GM12878 (cell line): ENCODE data around the gene MBIP. TPM values are rescaled to one million over a fixed set of nuclear protein-coding genes. Genes with fewer than 3 reads are reported as not detected.

Source experiments
- ATAC-seq: fragments of 200-7000 bp; cut with Tn5 transposase; 3 replicates; pipeline ENCODE4 v1.9.1; 2020; ENCODE audit warnings: mild to moderate bottlenecking, moderate library complexity
- BruUV-seq: library from RNA; stranded (reverse); fragments of 400-500 nt; replicated peaks from 2 replicates; lab custom pipeline; 2021; lab: Mats Ljungman, UMichigan
- CTCF ChIA-PET: fragments of 300-600 bp; sonication (Branson Sonifier 250); formaldehyde crosslinking; extraction: SDS; loops from one replicate; lab custom pipeline; 2021; ENCODE audit warnings: inconsistent platforms; lab: Yijun Ruan, JAX
- POLR2A ChIA-PET: fragments of 350-600 bp; formaldehyde crosslinking; extraction: SDS; loops from one replicate; lab custom pipeline; 2021; ENCODE audit warnings: inconsistent platforms; lab: Charles Lee
- RAD21 ChIA-PET: fragments of 300-600 bp; sonication (Branson Sonifier 250); formaldehyde crosslinking; loops from one replicate; lab custom pipeline; 2023; ENCODE audit warnings: antibody characterized with exemption; ENCODE audit not compliant: unreplicated experiment; lab: Charles Lee
- SMC1A ChIA-PET: fragments of 300-600 bp; sonication (Branson Sonifier 250); formaldehyde crosslinking; loops from one replicate; lab custom pipeline; 2023; ENCODE audit not compliant: unreplicated experiment, uncharacterized antibody; lab: Charles Lee
- DNase-seq: peaks from one replicate; pipeline ENCODE4 v3.0.0-alpha.2; 2011; ENCODE audit warnings: low read depth, low spot score
- FAIRE-seq: peaks from 3 replicates; lab custom pipeline; 2011; peaks lifted over from hg19 to GRCh38; lab: Jason Lieb, UNC
- H2AFZ ChIP-seq: 2 replicates; pipeline ENCODE4 v1.6.0; 2011; ENCODE audit warnings: low read depth, low read length, control low read depth; ENCODE audit not compliant: control insufficient read depth
- H3K27ac ChIP-seq: 2 replicates; pipeline ENCODE4 v1.5.1; 2011; ENCODE audit warnings: control low read depth; ENCODE audit not compliant: control insufficient read depth, insufficient read depth
- H3K27me3 ChIP-seq, 2 experiments: replicated peaks in 1 of 2; 2 replicates each; pipeline versions ENCODE4 v1.6.0 to v1.6.1; 2011; ENCODE audit warnings: low read length in 1 of 2; ENCODE audit not compliant: control insufficient read depth in 2 of 2, insufficient read depth in 2 of 2
- H3K36me3 ChIP-seq, 2 experiments: 2 replicates each; pipeline ENCODE4 v1.5.1; 2011; ENCODE audit warnings: low read length in 1 of 2; ENCODE audit not compliant: control insufficient read depth in 2 of 2, insufficient read depth in 2 of 2
- H3K4me1 ChIP-seq: 2 replicates; pipeline ENCODE4 v1.6.1; 2011; ENCODE audit warnings: mild to moderate bottlenecking, low read length, moderate library complexity, mixed read lengths; ENCODE audit not compliant: control insufficient read depth, insufficient read depth
- H3K4me2 ChIP-seq: 2 replicates; pipeline ENCODE4 v1.6.0; 2011; ENCODE audit warnings: control low read depth; ENCODE audit not compliant: control insufficient read depth, insufficient read depth
- H3K4me3 ChIP-seq: fragments of 200-600 bp; sonication (generic); 2 replicates; pipeline ENCODE4 v1.5.1; 2016
- H3K79me2 ChIP-seq: 2 replicates; pipeline ENCODE4 v1.6.0; 2011; ENCODE audit warnings: low read length; ENCODE audit not compliant: control insufficient read depth, insufficient read depth
- H3K9ac ChIP-seq: 2 replicates; pipeline ENCODE4 v1.8.0; 2011; ENCODE audit warnings: low read length, control low read depth, mixed read lengths; ENCODE audit not compliant: control insufficient read depth, insufficient read depth
- H3K9me3 ChIP-seq: replicated peaks from 3 replicates; pipeline ENCODE4 v1.5.1; 2011; ENCODE audit warnings: mild to moderate bottlenecking, low read length; ENCODE audit not compliant: control insufficient read depth, insufficient read depth
- H4K20me1 ChIP-seq: 2 replicates; pipeline ENCODE4 v1.6.0; 2011; ENCODE audit not compliant: control insufficient read depth, insufficient read depth
- BCL11A ChIP-seq: IDR thresholded peaks from 2 replicates; pipeline ENCODE4 v1.6.1; 2011; ENCODE audit warnings: low read depth, low read length
- CREB1 ChIP-seq: IDR thresholded peaks from 2 replicates; pipeline ENCODE4 v1.6.1; 2012; ENCODE audit warnings: low read depth, mild to moderate bottlenecking, inconsistent platforms
- DPF2 ChIP-seq: fragments of 450-650 bp; IDR thresholded peaks from 2 replicates; pipeline ENCODE4 v1.6.1; 2017; ENCODE audit warnings: mild to moderate bottlenecking
- EED ChIP-seq: sonication (generic); IDR thresholded peaks from 2 replicates; pipeline ENCODE4 v1.6.1; 2016; ENCODE audit warnings: antibody characterized with exemption, low read depth
- IKZF2 ChIP-seq, 2 experiments: fragments of 450-650 bp; IDR thresholded peaks; 2 replicates each; pipeline ENCODE4 v1.6.1; 2017; ENCODE audit warnings: mild to moderate bottlenecking in 2 of 2, moderate library complexity in 2 of 2
- IRF5 ChIP-seq: fragments of 450-650 bp; IDR thresholded peaks from 2 replicates; pipeline ENCODE4 v1.6.1; 2017; ENCODE audit warnings: borderline replicate concordance
- MXI1 ChIP-seq: fragments of 150-350 bp; IDR thresholded peaks from 2 replicates; pipeline ENCODE4 v1.6.1; 2011; ENCODE audit warnings: low read depth, mild to moderate bottlenecking, inconsistent platforms, low read length, improper control_type of control experiment
- PBX3 ChIP-seq: IDR thresholded peaks from 2 replicates; pipeline ENCODE4 v1.6.1; 2011; ENCODE audit warnings: mild to moderate bottlenecking, low read depth, low read length, moderate library complexity; ENCODE audit not compliant: insufficient replicate concordance
- PML ChIP-seq: IDR thresholded peaks from 2 replicates; pipeline ENCODE4 v1.6.1; 2012; ENCODE audit warnings: low read length, inconsistent platforms
- PRDM15 ChIP-seq: fragments of 450-650 bp; formaldehyde crosslinking; IDR thresholded peaks from 2 replicates; pipeline ENCODE4 v1.4.0; 2020; ENCODE audit warnings: mild to moderate bottlenecking, moderate library complexity
- RAD51 ChIP-seq: fragments of 450-650 bp; IDR thresholded peaks from 2 replicates; pipeline ENCODE4 v1.6.1; 2016; ENCODE audit warnings: moderate library complexity, mild to moderate bottlenecking, inconsistent platforms
- RUNX3 ChIP-seq: IDR thresholded peaks from 2 replicates; pipeline ENCODE4 v1.6.1; 2012; ENCODE audit warnings: low read length, inconsistent platforms
- SREBF2 ChIP-seq: IDR thresholded peaks from 2 replicates; pipeline ENCODE4 v1.6.1; 2012; ENCODE audit warnings: mild to moderate bottlenecking, low read length
- TAF1 ChIP-seq: IDR thresholded peaks from 2 replicates; pipeline ENCODE4 v1.6.1; 2011; ENCODE audit warnings: mild to moderate bottlenecking, low read depth, low read length, borderline replicate concordance
- WRNIP1 ChIP-seq: IDR thresholded peaks from 2 replicates; pipeline ENCODE4 v1.6.1; 2011; ENCODE audit warnings: low read depth, low read length, improper control_type of control experiment, borderline replicate concordance
- WGBS: methylation state at CpG from one replicate; pipeline ENCODE4 v1.1.6; 2016; ENCODE audit warnings: low lambda C conversion rate; ENCODE audit not compliant: insufficient replicate concordance, insufficient coverage; ENCODE audit errors: missing lambda C conversion rate; 5-methylcytosine and 5-hydroxymethylcytosine counted together
- in situ Hi-C: fragments of 300-500 bp; cut with MboI; formaldehyde crosslinking; loops from 9 replicates; pipeline ENCODE4 v1.14.3; 2018; ENCODE audit warnings: mixed read lengths
- intact Hi-C: fragments of 100-400 bp; cut with micrococcal nuclease; formaldehyde crosslinking; loops from one replicate; pipeline ENCODE4 v1.14.2; 2022; ENCODE audit not compliant: unreplicated experiment
- polyA plus RNA-seq, 11 experiments: library from polyadenylated mRNA; depleted of rRNA in 4 of 11; unstranded in 6 of 11; stranded (reverse) in 5 of 11; fragments of >200 nt; fragmentation: Nextera tagmentation in 4 of 11; fragmentation: Illumina TruSeq in 1 of 11; extraction: Ambion mirVana in 4 of 11; extraction: Trizol in 1 of 11; gene quantifications; 1 replicate in 1 of 11; 2 replicates in 10 of 11; pipeline versions ENCODE4 v1.2.1 to v1.2.3, GENCODE V29; 2011 to 2016; ENCODE audit warnings: inconsistent platforms in 2 of 11, missing spikeins in 2 of 11, low read depth in 1 of 11
- total RNA-seq, 4 experiments: library from RNA; depleted of rRNA in 3 of 4; stranded (reverse); fragments of >200 nt in 3 of 4; fragmentation: Illumina TruSeq in 1 of 4; extraction: Trizol in 1 of 4; gene quantifications; 2 replicates each; pipeline versions ENCODE4 v1.2.1 to v1.2.3, GENCODE V29; 2013 to 2021
- TF ChIP-seq, protein P1 (sequence below): fragments of 450-650 bp; IDR thresholded peaks from 2 replicates; pipeline ENCODE4 v1.6.1; 2016; ENCODE audit warnings: mild to moderate bottlenecking

MBIP gene
- total and polyA plus RNA-seq, 10 of the 15 experiments (the other 5 are each of a cell fraction or from before 2014, with no cell fraction given), result 9.0 to 43.5 (median 32.1) TPM

GRCh38 chr14:36324897-36325296 is 4.5 kb upstream of the MBIP start (continued):
- TF ChIP-seq PRDM15 (CRISPR knock-in tag) (no peak), IRF5 (no peak), PML (no peak), IKZF2 (IDR thresholded peaks at IDR 0.05) (no peak), WRNIP1 (no peak), SREBF2 (no peak)

- 74% methylated on average over 8 of the region's 8 CpGs for WGBS
- peak overlapping the region; percentile 94 for H3K9ac ChIP-seq
- peaks cover 45% of the 10 kb centered on the region for H3K79me2 ChIP-seq
- H3K4me2 ChIP-seq, result peak overlapping the region; percentile 86
- ChIA-PET POLR2A (interaction anchor here (0.8 kb wide), 1 partner anchor 17 kb away, joined by 3 read pairs; no protein-coding TSS in a partner anchor), SMC1A (interaction anchor here (1.0 kb wide), 1 partner anchor 15 kb away, joined by 3 read pairs; no protein-coding TSS in a partner anchor), CTCF (interaction anchor here (0.8 to 1.6 kb wide), 6 partner anchors 15 to 252 kb away, joined by 3 to 5 read pairs (median 3); no protein-coding TSS in a partner anchor), RAD21 (no interaction called here)
- no peaks in the 10 kb centered on the region for H4K20me1 ChIP-seq
- H3K36me3 ChIP-seq, result no peaks in the 10 kb centered on the region
- H3K4me3 ChIP-seq, result peak overlapping the region; percentile 99
- FAIRE-seq (no peak), DNase-seq (no peak), ATAC-seq (peak; percentile 6)
- no peaks in the 10 kb centered on the region; a peak in 1 of 4 replicates for H3K27me3 ChIP-seq
- H3K9me3 ChIP-seq, result no peaks in the 10 kb centered on the region
- intact Hi-C loops (no loop called here), in situ Hi-C loops (no loop called here)
- no peak overlapping the region for H3K27ac ChIP-seq
- H2AFZ ChIP-seq, result peak overlapping the region; percentile 100
- H3K4me1 ChIP-seq, result peaks cover 4% of the 10 kb centered on the region; the same call in 1 of the 2 replicates
- BruUV-seq, result no TSS peak
- TF ChIP-seq, protein P1, sequence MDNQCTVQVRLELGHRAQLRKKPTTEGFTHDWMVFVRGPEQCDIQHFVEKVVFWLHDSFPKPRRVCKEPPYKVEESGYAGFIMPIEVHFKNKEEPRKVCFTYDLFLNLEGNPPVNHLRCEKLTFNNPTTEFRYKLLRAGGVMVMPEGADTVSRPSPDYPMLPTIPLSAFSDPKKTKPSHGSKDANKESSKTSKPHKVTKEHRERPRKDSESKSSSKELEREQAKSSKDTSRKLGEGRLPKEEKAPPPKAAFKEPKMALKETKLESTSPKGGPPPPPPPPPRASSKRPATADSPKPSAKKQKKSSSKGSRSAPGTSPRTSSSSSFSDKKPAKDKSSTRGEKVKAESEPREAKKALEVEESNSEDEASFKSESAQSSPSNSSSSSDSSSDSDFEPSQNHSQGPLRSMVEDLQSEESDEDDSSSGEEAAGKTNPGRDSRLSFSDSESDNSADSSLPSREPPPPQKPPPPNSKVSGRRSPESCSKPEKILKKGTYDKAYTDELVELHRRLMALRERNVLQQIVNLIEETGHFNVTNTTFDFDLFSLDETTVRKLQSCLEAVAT, result peak; percentile 78
- TF ChIP-seq MXI1, result no peak
- no peak for TF ChIP-seq CREB1
- TF ChIP-seq TAF1, result no peak
- TF ChIP-seq RAD51, result no peak
- TF ChIP-seq DPF2, result 0 out of 2 replicates have a peak, but pooled peaks have one; percentile 0
- TF ChIP-seq RUNX3, result no peak
- no peak for TF ChIP-seq BCL11A
- TF ChIP-seq EED, result no peak
- no peak for TF ChIP-seq PBX3
These were observed 502 bp upstream of the MBIP start for GRCh38 chr14:36320897-36321381.
